Cortex of kidney (tissue), 1 donor: Measurements from ENCODE around the gene AOX1.
"Not testable (repeated sequence)": the region's sequence is repeated elsewhere in the genome, so short reads cannot be mapped to it uniquely, and the experiment has no call there.

Source experiments
- DNase-seq: peaks from one replicate; lab custom pipeline; 2025; lab: John Stamatoyannopoulos, UW

Gene AOX1

DNA sequence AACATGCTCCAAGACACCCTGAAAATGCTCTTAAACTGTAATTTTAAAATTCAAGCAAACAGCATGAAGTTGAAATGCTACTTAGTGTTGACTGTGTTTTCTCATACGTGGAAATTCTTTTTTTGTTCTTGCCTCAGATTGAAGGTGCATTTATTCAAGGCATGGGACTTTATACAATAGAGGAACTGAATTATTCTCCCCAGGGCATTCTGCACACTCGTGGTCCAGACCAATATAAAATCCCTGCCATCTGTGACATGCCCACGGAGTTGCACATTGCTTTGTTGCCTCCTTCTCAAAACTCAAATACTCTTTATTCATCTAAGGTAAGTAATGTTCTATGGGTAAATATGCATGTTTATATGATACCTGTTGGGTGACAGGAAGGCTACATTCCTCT lies 82.7 kb downstream of the AOX1 start:
- DNase-seq, result no peak

DNA sequence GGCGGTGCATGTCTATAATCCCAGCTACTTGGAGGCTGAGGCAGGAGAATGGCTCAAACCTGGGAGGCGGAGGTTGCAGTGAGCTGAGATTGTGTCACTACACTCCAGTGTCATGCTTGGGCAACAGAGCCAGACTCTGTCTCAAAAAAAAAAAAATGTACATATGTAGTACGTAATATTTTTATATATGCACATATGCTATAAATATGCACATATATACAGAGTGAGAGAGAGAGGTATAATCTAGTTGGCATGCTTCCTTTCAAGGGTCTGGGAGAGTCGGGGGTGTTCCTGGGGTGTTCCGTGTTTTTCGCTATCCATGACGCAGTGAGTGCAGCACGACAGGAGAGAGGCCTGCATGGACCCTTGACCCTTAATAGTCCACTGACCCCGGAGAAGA lies 83.5 kb downstream of the AOX1 start:
- no peak for DNase-seq

DNA sequence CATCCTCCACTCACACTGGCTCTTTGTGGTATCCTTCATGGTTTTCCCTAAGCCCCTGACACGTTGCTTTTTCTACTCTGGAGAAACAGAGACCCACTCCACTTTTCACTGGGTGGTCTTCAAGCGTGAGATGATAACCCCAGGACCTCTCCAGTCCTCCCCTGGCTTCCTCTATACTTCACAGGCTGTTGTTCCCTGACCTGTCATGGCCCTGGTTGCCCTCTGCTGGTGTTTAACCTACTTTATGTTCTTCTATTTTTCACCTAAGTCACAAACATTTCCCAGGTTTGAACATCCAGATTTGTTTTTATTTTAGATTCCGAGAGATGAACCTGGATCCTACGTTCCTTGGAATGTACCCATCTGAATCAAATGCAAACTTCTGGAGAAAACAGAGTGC lies 84.5 kb downstream of the AOX1 start:
- no peak for DNase-seq

DNA sequence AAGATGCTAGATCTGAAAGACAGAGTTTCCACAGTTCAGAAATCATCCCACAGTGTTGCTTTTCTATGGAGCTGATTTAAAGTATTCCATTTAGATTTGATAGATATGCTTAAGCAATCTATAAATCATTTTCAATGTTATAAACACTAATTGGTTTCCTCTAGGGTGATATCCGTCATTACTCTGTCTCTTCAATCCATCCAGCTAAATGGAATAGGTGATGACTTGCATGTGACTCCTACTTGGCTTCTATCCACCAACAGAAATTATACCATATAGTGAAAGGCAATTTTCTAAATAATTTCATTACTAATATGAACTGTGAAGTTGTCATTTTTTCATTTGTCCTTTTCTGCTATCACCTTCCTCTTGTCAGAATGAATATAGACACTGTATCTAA lies 84.9 kb downstream of the AOX1 start:
- no peak for DNase-seq

DNA sequence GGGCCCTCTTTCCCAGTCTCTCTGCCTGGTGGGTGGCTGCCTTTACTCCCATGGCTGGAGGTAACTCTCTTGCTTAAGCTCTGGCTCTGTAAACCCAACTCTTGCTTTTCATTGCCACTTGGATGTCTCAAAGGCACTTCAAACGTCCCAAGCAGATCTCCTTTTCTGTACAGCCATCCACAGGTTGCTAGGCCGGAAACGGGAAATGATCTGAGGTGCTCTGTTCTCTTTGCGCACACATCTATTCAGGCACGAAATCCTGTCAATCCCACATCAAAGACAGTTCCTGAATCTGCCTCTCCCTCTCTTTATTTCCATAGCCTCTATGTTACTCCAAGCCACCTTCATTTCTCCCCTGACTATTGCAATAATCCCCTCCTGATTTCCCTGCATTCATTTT lies 87.4 kb downstream of the AOX1 start:
- no peak for DNase-seq

DNA sequence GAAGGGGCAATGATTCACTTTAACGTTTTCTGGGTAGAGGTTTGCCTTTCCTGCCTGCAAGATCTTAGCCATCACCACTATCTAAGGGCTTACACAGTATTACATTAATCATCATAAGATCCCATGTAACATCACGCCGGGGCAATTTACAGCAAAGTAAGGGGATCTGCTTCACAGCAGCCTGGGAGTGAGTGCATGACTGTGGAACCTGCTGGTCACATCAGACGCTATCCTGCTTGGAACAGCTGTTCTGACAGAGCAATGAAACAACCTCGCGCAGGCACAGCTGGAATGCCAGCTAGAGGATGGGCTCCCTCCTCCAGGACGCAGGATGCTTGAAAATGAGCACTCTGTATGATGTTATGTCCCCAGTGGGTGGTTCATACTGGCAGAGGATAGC lies 89.0 kb downstream of the AOX1 start:
- no peak for DNase-seq

DNA sequence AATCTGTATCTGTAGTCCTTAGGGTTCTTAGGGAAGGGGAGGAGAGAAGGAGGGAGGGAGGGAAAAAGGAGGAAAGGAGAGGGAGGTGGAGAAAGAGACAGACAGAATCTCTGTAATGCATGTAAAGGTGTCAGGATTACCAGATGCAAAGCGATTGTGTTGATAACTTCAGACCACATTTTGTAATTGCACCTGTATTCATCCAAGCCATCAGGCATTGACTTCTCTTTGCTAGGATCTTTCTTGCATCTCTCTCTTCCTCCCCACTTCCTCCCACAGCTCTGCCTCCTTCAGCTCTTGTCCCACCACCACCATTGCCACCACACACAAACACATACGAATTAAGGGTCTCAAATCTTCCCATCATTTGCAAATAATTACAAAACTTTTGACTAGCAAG lies 91.4 kb downstream of the AOX1 start:
- DNase-seq, result no peak

DNA sequence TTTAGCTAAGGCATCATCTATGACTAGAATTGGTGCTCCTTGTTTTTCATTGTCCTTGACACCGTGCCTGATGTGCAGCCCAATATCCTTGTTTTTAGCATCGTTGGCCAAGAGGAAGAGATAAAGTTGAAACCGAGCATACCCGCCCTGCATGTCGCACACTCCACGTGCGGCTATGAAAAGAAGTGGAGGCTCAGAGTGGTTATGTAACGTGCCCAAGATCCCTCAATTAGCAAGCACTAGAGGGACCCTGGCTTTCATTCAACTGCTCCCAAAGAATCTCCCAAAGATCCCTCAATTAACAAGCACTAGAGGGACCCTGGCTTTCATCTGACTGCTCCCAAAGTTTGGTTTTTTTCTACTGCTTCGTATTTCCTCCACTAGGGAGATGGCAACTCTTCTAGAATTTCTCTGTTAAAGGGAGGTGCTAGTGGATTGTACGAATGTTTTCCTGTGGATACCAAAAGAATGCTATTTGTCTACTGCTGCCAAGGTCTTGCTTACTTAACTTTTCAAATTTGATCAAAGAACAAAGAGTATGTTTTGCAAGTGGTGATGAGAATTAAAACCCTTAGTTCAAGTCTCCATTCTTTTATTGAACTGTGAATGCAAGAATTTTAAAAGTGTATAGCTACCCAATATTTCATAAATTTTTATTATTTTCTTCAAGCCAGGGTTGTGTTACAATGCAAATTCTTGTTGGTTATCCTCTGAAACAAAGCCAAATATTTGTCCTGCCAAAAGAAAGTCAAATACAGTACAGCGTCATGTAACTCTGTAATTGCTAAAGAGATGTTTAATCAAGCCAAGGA lies 92.1 kb downstream of the AOX1 start:
- DNase-seq, result no peak

DNA sequence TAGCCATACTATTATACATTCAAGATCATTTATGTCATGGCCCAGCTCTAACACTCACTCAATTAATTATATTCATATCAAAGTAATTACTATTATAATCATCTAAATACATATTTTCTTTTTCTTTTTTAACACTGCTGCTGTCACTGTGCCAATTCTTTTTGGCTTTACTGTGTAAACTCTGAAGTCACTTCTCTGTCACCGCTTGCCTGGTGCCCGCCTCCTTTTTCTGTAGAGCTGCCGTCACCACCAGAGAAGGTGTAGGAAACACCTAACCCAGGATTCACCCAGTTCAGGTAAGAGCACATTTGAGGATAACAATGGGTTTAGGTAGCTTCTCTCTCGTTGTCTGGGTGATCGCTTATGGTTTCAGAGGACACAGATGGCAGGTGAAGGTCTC lies 93.3 kb downstream of the AOX1 start:
- DNase-seq, result no peak

DNA sequence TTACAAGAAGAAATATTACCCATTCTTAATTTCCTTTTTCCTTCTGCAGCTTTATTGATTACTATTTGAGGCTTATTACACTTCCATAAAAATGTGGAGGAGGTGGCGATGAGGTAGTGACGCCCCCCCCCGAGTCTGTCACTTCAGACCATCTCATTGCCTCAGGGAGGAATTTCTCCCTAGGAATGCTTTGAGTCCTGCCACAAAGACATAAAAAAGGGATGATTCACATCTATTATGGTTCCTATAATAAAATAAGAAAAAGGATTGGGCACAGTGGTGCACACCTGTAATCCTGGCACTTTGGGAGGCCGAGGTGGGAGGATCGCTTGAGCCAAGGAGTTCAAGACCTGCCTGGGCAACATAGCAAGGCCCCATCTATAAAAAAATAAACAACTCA lies 93.7 kb downstream of the AOX1 start:
- no peak for DNase-seq

DNA sequence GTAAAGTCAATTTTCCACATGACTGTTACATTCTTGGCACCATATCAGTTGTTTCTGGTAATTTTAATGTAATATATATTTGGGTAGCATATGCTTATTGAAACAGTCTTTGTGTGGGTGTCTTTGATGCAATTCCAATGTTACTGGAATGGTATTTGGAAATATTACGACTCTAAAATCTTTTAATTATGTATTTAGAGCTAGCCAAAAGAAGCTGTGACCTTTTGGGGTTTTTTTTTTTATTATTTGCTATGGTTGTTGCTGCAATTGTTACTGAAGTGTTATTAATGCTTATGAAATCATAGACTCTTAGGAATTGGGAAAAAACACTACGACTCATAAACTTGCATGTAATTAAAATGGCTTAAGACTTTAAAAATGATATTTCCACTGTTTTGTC lies 95.9 kb downstream of the AOX1 start:
- no peak for DNase-seq

DNA sequence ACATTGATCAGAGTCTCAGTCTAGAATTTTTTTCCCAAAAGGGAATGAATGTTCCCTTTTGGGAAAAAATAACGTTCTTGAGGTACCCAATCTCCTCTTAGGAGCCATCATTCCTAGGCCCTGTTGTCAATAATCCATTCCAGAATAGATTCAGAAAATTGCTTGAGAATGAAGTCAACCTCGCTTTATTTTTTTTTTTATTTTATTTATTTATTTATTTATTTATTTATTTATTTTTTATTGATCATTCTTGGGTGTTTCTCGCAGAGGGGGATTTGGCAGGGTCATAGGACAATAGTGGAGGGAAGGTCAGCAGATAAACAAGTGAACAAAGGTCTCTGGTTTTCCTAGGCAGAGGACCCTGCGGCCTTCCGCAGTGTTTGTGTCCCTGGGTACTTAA lies 96.6 kb downstream of the AOX1 start:
- DNase-seq, result not testable (repeated sequence)

DNA sequence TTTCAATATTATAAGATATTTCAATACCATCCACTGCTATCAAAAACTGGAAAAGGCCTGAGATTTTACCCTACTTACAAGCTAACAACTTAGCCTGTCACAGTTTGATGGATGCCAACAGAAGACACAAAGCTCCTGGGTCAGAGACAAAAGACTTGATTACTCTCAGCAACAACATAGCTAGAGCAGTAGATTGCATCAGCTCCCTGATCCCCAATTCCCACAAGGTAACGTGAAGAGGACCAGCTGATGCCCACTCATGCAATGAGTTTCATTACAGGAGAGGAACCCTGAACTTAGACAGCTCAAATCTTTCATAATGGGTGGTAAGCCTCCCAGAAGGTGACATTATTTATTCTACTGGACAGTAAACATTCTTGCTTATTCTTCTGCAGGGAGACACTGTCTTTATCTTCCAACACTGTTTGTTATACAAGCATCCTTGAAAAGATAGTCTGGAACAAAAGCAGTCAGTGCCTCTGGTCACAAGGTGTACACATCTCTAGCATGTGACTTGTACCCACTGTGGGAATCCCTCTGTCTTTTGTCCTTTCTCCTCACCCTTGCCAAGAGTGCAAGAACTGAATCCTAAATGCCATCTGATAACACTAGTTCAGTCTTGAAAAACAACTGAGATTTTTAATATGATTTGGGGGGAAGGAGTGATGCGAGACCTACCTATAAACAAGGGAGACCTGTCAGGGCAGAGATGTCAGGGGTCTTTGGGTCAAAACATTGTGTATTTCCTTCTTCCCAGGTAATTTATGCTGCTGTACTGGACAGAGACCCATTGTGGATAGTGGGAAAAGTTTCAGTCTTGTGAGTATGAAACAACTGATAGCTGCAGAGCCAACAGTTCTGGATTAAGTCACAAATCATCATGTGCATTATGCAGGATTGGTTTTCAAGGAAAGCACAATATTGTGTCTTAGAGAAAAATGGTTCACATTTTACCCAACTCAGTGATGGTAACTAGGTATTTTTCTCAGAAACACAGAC lies 102.4 kb downstream of the AOX1 start:
- no peak for DNase-seq

DNA sequence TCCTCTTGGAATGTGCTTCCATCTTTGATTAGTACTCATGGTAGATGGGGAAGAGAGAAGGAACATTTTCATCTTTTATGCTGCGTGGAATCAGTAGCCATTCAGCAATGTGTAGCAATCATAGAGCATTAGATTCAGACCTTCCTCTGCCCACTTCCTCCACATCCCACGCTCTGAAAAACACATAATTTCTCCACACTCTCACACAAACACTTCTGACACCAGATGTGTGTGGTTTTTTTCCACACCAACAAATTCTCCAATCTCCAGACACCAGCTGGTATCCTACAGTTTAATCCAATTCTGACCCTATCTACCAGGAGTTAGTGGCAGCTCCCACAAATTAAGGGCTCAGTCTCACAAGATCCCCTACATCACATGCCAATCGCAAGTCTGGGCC lies 103.3 kb downstream of the AOX1 start:
- no peak for DNase-seq

DNA sequence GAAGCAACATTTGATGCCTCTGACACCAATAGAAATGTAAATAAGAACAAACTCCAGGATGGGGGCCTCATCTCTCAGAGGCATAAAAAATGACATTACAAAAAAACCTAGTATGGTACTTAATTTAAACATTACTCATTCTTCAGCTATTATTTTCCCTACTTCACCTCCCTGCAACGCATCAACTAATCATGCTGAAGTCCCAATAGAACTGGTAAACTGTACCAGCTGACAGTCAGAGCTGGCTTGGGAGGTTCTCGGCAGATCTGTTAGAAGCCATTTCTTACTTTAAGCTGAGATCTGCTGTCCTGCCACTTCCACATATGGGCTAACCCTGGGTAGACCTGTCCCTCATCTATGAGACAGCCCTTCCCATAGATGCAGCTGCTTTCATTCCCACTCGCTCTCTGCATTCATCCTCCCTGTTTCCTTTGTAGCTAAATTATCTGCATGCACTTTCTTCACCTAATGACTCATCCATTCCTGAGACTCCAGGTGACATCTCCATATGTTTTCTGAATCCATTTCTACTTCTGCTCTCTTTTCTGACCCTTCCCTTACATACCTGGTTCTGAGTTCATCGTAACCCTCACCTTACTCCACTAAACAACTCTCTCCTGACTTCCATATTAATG lies 108.1 kb downstream of the AOX1 start:
- DNase-seq, result no peak

DNA sequence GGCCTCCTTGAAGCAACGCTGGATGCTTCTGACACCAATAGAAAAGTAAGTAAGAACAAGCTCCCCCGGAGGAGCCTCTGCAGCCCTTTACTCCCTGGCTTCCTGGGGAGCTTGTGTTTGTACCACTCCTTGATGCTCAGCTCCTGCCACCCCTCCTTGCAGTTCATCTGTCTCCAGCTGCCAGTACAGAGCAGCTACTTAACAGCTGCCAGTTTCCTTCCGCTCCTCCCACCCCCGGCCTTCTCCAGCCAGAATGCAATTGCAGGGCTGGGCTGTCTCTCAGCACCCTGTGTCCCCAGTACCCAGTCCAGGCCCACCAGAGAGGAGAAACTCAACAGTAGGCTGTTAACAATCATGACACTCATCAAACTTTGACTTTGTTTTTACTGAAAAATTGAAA lies 109.4 kb downstream of the AOX1 start:
- DNase-seq, result no peak

DNA sequence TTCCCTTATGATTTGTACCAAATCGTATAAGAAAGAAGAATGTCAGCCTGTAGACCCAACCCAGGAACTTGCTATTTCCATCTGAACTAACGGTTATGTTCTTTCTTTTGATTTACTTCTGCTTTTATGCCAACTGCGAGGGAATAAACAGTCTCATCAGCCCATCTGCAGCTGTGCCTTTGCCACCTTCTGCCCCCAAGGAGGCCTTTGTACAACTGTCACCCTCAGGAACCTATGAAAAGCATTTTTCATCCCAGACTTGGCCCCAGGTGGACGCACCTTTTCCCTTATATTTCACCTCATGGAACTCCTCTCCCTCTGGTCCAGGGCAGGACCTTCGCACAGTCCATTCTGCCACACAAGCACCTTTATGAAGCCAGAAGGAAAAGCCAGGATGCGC lies 109.8 kb downstream of the AOX1 start:
- no peak for DNase-seq

DNA sequence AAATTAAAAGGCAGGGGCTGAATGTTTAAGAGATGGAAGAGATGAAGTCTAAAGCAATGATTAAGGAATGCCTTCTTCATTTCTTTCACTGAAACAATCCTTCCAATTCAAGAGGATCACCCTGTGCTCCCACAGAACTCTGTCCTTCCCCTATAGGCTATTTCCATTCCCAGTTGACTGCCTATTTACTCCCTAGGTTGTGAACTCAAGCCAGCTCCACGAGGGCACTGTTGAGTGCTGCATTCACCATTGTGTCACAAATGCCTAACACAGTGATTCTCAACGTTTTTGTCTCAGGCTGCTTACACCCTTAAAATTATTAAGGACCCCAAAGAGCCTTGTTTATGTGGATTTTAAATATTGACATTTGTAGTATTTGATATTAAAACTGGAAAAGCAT lies 112.4 kb downstream of the AOX1 start:
- no peak for DNase-seq

DNA sequence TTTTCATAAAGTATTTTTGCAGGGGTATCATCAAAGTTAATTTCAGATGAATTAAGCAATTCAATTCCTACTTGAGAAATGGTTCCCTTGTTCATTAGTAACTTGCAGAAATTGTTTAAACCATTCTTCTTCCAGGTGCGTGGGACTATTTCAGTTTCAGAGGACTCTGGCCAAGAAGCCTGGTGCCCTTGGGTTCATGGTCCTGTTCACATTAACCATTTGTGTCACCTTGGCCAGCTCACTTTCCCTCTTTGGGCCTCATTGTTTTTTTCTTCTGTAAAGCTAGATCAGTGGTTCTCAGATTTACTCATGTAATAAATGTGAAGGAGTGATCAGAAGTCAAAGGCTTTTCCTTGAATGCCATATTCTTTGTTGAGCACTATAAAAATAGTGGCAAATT lies 113.5 kb downstream of the AOX1 start:
- DNase-seq, result no peak

DNA sequence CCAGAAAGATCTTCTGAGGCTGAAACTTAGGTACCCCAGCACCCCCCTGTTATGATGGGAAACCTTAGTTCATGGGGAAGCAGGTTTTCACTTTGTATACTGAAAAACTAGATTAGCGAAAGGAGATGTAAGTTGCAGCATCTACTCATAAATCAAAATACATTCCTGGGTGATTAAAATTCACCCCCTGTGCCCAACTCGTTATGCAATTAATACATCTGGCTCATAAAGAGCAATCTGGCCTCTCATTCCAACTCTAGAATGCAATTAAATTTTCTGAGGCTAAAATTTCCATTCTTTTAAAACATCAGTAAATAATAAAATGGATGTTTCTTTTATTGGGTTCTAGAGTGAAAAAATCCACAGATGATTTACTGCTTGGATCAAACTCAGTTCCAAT lies 115.0 kb downstream of the AOX1 start:
- no peak for DNase-seq

DNA sequence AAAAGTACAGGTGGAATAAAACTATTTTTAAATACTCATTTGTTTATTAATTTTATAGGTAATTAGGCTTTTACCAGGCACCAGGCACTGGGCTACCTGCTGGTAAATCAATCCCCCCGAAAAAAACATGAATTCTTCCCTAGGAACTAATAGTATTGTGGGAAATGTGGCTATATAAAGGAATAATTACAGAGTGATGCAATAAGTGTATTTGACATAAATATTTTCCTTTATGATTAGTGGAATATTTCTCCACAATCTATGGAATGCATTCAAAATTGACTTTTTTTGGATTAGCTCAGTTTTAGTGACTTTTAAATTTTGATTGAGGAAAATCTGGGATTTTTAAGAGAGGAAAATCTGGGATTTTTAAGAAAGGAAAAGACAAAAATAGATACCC lies 116.2 kb downstream of the AOX1 start:
- DNase-seq, result no peak

DNA sequence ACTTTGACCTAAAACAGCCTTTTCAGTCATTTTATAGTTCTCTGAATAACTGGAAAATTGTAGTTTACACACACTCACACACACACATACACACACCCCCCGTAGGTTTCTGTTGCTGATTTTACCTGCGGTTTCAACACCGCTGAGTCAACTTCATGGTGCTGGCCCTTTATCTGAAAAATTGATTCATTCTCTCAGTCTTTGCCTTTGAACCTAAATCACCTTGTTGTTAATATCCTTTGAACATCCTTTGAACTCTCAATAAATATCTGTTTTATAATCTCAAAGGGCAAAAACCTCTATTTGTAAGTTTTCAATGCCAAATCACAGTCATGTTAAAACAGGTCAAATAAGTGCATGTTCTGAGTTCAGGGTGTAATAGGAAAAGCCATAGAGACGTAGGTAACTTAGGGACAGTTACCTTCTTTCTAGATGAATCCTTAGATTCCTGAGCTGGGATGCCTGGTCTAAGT lies 116.9 kb downstream of the AOX1 start:
- DNase-seq, result no peak
